ENCODE results near the gene MLPH.
A peak's percentile ranks its signal among the peaks of the same experiment; 100 is the strongest.

Gene MLPH

DNA sequence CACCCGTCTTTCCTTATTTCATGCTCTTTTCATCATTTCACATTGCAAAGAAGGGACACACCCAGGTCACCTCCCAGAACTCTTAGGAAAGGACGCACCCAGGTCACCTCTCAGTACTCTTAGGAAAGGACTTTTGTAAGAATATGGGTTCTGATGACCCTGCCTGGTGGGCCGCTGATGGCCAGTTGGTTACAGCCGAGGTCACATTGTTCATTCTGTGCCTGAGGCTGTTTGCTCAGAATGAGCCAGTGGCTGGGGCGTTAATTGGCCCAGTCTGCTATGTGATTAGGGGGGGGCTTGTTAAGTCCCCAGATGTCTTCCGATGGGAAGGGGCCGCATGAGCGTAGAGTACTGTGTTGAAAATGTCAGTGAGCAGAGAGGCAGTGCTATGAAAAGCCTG is 9.4 kb downstream of the MLPH start:
- no peak for DNase-seq (ENCODE audit: low read depth in 4 of 4, low spot score in 1 of 4)

DNA sequence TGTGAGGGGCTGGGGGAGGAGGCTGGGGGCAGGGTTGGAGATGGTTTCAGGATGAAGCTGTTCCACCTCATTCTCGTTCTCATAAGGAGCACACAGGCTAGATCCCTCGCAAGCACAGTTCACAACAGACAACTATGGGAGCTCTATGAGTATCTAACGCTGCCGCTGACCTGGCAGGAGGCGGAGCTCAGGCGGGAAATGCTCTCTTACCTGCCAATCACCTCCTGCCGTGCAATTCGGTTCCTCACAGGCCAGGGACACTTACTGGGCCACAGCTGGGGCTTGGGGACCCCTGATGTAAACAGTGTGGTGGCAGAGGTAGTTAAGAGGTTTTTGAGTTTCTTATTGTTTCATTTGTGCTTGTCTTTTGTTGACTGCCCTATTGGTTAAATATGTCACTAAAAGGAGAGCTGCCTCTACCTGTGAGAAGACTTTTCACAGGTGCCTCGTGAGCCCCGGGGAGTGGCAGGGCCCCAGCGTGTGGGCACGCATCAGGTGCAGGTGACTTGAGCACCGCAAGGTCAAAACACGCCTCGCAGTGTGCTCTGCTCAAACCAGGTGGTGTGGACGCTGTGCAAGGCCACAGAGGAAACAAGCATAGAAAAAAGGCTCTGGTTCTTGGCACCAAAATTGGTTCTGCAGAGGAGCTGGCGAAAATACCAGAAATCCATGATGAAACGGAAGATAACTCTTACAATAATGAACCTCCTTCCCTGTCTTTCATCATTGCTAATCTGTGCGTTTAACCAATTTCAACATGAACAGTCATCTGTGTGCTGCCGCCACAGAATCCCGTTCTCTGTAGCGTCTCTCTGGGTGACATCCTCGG is 10.2 kb downstream of the MLPH start:
- no peak for DNase-seq (ENCODE audit: low read depth in 4 of 4, low spot score in 1 of 4)

- no peak for DNase-seq (ENCODE audit: low read depth in 4 of 4, low spot score in 1 of 4)
Observed at GRCh38 chr2:237497838-237498186, 10.8 kb downstream of the MLPH start.

DNA sequence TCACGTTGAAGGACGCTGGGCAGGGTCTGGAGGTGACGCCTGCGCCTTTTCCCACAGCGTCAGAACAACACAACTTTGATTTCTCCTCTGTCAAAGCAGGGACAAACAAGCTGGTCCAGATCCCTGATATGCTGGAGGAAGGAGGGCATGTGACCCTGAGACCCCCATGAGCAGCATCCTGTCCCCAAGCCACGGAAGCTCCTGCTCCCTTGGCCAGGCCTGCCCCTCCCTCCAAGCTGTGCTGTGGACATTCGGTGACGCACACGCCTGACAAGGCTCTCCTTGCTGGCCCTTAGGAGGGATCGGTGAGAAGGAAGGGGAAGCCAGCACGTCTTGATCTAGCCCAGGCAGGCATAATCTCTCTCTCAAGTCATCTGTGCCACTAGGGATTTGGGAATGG is 11.3 kb downstream of the MLPH start:
- DNase-seq (ENCODE audit: low read depth in 4 of 4, low spot score in 1 of 4): no peak

DNA sequence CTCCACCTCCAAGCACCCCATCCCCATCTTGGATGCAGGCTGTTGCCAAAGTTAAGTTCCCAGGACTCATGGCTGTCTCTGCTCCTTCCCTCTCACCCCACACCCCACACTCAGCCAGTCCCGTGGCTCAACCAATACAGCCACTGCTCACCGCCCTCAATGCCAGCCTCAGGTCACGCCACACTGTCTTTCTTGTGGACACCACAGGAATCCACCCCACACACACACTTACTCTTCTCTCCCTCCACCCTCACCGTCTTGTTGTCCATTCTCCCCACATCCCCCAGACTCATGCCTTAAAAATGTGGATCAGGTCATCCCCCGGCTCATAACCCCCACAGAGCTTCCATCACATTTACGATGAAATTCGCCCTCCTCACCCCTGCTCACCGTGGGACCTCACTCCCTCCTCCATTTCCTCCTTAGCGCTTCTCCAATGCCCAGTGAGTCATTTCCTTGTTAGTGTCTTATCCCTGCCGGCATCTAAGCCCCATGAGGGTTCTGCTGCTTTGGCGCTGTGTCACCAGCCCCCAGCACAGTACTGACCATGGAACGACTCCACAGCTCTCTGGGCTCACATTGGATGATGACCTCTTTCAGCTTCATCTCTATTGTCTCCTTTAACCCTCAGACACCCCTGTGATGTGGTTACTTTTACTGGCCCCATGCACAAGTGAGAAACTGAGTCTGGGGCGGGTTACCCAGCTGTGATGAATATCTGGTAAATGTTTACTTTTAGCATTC is 13.8 kb downstream of the MLPH start:
- DNase-seq (ENCODE audit: low read depth in 4 of 4, low spot score in 1 of 4): no peak

GRCh38 chr2:237501892-237502513 is 15.0 kb downstream of the MLPH start:
- no peak for DNase-seq (ENCODE audit: low read depth in 4 of 4, low spot score in 1 of 4)

- DNase-seq (ENCODE audit: low read depth in 4 of 4, low spot score in 1 of 4): no peak
Observed at GRCh38 chr2:237503201-237503600, 16.1 kb downstream of the MLPH start.

DNA sequence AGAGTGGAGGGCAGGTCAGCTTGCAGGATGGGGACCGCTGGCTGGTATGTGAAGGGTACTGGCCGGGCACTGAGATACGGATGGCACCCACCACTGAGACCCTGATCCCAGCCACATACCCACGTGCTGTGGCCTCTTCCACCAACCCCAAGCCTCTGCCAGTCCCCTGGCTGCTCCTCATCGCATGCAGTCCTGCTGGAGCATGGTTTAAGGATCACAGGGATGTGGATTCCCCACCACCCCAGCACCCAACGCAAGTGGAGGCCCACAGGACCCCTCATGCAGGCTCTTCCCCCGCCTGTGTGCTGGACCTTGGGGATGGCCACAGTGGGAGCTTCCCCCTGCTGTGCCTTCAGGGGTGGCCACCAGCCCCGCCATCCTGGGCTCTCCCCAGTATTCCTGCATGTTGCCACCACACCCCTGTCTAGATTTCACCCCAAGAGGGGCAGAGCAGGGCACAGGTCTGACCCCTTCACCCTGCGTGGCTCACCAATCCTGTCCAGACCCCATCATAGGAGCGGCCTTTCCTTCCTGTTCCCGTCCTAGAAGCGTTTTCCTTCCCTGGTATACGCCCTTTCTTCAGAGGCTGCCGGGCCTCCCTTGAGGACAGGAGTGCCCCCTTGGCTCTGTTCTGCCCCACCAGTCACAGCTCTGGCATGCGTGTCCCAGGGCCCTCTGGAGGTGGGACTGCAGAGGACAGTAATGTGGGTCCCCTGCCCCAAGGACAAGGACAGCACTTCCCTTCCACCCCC is 18.3 kb downstream of the MLPH start:
- no peak for DNase-seq (ENCODE audit: low read depth in 4 of 4, low spot score in 1 of 4)

DNA sequence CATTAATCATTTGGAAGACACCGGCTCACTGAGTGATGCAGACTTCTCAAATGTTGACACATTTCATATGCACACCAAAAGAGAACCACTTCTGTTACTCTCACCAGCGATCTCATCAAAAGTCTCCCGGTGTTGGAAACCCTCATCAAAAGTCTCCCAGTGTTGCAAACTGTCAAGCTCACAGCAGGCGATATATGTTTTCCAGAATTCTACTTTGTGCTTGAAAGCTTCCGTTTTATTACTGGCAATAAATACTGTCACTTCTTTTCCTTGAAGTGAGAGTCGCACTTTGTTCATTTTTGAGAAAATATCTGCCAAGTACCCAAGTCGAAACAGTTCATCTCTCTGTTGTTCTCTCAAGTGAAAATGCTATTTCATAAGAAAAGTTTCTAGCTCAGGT is 20.5 kb downstream of the MLPH start:
- no peak for DNase-seq (ENCODE audit: low read depth in 4 of 4, low spot score in 1 of 4)

DNA sequence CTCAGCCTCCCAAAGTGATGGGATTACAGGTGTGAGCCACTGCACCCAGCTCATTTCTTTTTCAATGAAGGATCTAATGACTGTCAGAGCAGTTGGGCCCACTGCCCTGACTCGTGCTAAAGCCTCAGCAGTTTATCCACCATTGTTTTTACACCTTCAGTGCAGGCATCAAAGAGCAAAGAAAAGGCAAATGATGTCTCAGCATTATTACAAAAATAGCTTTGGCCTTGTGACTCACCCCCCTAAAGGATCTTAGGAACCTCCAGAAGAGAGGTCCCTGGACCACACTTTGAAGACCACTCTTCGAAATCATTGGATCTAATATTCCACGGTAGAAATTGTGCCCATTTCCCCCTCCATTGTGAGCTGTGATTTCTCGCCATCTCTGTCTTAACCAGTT is 21.3 kb downstream of the MLPH start:
- DNase-seq (ENCODE audit: low read depth in 4 of 4, low spot score in 1 of 4): no peak

GRCh38 chr2:237509151-237509550 is 22.1 kb downstream of the MLPH start:
- DNase-seq (ENCODE audit: low read depth in 4 of 4, low spot score in 1 of 4): no peak

DNA sequence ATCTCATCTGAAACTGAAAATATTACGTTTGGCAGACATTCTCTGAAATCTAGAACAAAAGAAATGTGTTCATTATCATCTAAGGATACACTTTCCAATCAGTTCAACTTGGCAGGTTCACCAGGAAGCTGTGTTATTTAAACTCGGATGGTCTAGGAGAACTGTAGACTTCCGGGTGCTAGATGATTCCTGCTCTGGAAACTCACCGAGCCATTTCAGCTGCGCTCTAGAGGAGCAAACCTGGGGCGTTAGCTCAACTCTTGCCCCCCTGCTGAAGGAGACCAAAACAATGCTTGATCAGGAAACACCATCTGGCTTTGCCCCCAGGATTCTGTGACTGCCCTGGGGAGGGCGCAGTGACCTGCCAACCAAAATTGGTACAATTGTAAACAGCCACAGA is 22.9 kb downstream of the MLPH start:
- no peak for DNase-seq (ENCODE audit: low read depth in 4 of 4, low spot score in 1 of 4)

GRCh38 chr2:237510502-237511217 is 23.6 kb downstream of the MLPH start:
- no peak for DNase-seq (ENCODE audit: low read depth in 4 of 4, low spot score in 1 of 4)

DNA sequence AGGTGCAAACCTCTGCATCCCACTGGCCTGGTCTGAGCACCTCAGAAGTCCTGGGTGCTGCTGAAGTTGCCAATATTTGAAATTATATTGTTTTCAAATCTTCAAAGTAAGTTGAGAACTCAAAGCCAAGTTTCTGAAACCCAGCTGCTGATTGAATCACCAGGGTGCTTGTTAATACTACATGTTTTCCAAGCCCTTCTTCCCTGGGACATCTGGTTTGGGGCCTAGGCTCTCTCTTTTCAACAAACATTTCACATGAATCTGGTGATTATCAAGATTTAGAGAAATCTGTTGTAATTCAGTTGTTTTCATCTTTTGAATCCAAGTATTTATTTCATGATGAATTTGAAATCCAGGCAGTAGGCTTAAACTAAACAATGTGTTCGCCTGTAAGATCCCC is 24.4 kb downstream of the MLPH start:
- no peak for DNase-seq (ENCODE audit: low read depth in 4 of 4, low spot score in 1 of 4)

DNA sequence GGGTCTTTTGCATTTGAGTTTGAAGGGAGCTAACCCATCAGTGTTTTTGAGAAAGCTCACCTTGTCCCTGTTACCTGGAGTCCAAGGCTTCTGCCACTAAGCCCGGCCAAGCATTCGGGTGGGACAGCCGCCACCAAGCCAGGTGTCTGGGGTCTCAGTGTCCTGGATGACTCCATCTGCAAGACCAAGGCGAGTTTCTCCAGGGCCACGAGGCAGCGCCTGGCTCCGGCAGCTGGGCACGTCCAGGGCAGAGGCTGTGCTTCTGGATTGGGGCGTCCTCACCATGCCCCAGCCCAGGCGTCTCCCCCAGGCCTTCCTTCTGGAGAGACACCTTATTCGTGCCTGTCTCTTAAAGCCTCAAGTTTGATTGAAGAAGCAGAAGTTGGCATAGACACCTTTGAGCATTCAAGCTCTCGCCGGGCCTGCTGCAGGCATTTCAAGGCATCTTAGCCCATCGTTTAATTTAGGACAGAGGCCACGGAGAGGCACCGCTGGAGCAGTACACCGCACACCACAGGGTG is 24.9 kb downstream of the MLPH start:
- no peak for DNase-seq (ENCODE audit: low read depth in 4 of 4, low spot score in 1 of 4)

GRCh38 chr2:237512774-237513466 is 25.9 kb downstream of the MLPH start:
- DNase-seq (ENCODE audit: low read depth in 4 of 4, low spot score in 1 of 4): peak; percentile 40 to 70 (median 66)

GRCh38 chr2:237513693-237514092 is 26.6 kb downstream of the MLPH start:
- DNase-seq (ENCODE audit: low read depth in 4 of 4, low spot score in 1 of 4): no peak

DNA sequence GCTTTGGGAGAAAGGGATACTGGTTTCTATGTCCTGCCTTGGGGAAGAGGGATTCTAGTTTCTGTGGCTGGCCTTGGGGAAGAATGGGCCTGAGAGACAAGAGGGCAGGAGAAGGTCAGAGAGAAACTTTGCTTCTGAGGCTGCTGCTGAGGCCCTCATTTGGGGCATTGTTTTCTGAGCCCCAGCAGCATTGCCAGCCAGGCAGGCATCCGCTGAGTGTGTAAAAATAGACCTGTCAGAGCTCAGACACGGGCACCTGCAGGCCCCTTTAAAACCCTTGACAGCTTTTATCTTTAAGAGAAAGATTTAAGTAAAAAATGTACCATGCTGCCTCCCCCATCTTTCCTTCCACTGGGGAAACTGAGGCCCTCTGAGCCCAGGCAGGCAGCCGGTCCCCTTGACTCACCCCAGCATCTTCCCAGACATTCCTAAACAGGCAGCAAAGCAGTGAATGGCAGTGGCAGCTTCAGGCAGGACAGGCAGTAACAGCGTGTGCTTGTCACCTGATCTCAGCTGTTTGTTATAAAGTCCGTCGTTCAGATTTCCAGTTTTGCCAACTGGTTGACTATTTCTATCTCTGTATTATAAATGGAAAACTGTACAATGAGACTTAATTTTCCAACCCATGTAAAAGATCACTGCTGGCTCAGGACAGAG is 27.6 kb downstream of the MLPH start:
- no peak for DNase-seq (ENCODE audit: low read depth in 4 of 4, low spot score in 1 of 4)

DNA sequence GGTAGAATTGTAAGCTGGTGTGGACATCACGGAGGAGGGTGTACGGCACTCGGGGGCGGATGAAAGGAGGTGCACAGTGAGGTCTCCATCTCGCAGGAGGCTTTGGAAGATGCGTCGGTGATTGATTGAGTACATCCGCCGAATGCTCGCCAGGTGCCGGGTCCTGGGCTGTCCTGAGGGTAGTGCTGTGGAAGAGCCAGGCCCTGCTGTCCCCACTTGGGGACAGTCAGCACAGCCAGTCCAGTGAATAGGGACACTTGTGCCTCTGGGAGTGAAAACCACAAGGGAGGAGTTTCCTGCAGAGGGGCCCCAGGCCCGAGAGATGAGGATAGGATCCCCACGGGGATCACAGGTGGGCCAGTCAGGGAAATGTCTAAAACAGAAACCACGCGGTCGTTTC is 28.1 kb downstream of the MLPH start:
- DNase-seq (ENCODE audit: low read depth in 4 of 4, low spot score in 1 of 4): no peak
